HUES6 (cell line): Measurements from ENCODE around the gene USP21.

Source experiments
- H3K27ac ChIP-seq: 2 replicates; pipeline ENCODE4 v1.7.0; 2013; ENCODE audit warnings: low read depth, mild to moderate bottlenecking, low read length, inconsistent platforms
- H3K27me3 ChIP-seq: 2 replicates; pipeline ENCODE4 v1.6.1; 2013; ENCODE audit warnings: low read length; ENCODE audit not compliant: control insufficient read depth, insufficient read depth
- H3K36me3 ChIP-seq: 2 replicates; pipeline ENCODE4 v1.6.1; 2013; ENCODE audit warnings: low read length; ENCODE audit not compliant: control insufficient read depth, insufficient read depth
- H3K4me1 ChIP-seq: 2 replicates; pipeline ENCODE4 v1.6.1; 2013; ENCODE audit warnings: low read length; ENCODE audit not compliant: control insufficient read depth, insufficient read depth
- H3K4me3 ChIP-seq: 2 replicates; pipeline ENCODE4 v1.5.1; 2013; ENCODE audit warnings: low read depth, low read length
- H3K9ac ChIP-seq: one replicate; pipeline ENCODE4 v1.6.1; 2013; ENCODE audit warnings: mild to moderate bottlenecking, low read length
- H3K9me3 ChIP-seq: 2 replicates; pipeline ENCODE4 v1.6.1; 2013; ENCODE audit warnings: low read depth, low read length; ENCODE audit not compliant: control insufficient read depth, insufficient read depth

Gene USP21

DNA sequence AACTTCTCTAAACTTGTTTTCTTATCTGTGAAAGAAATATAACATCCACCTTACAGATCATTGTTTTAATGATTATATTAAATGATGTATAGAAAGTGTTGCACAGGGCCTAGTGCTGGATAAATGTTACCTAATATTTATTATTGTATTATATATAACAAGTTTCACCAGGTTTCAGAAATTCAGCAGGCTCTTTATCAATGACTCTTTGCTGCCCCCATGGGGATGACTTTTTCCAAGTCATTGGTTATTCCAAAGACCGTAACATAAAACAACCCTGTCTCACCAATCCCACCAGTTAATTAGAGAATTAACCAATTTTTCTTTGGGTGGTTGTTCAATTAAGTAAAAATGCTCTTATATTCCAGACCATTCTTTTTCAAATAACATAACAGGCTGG, 19.5 kb upstream of the USP21 start:
- no peak overlapping the region for H3K4me3 ChIP-seq
- H3K27ac ChIP-seq: no peak overlapping the region
- no peaks in the 10 kb centered on the region for H3K9me3 ChIP-seq
- no peaks in the 10 kb centered on the region for H3K36me3 ChIP-seq
- no peaks in the 10 kb centered on the region for H3K4me1 ChIP-seq
- H3K27me3 ChIP-seq: no peaks in the 10 kb centered on the region
- H3K9ac ChIP-seq: no peak overlapping the region

DNA sequence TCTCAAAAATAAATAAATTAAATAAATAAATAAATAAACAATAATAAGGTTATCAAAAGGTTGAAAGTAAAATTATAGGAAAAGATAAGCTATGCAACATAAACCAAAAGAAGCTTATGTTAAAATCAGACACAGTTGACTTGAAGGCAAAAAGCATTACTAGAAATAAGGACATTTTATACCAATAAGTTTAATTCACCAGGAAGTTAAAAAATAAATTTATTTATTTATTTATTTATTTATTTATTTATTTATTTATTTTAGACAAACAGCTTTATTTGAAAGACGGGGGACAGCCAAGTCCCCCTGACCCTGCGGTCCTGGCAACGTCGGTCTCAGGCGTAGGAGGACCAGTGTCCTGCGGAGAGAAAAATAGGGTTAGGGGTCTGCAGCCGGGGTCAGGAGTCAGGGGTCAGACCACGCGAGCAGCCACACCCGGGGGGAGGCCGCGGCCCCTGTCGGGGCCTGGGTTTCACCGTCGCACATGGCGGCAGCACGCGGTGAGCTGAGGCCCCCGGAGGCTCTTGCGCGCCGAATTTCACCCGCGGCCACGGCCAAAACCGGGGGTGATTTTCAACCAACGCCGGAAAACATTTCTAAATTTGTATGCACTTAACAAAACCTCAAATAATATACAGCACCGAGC, 18.4 kb upstream of the USP21 start:
- no peaks in the 10 kb centered on the region for H3K9me3 ChIP-seq
- no peak overlapping the region for H3K4me3 ChIP-seq
- no peak overlapping the region for H3K9ac ChIP-seq
- H3K27me3 ChIP-seq: no peaks in the 10 kb centered on the region
- no peaks in the 10 kb centered on the region for H3K4me1 ChIP-seq
- no peaks in the 10 kb centered on the region for H3K36me3 ChIP-seq
- no peak overlapping the region for H3K27ac ChIP-seq

GRCh38 chr1:161145832-161146231, 13.5 kb upstream of the USP21 start:
- Histone ChIP-seq H3K27ac (no peak overlapping the region), H3K36me3 (no peaks in the 10 kb centered on the region), H3K9me3 (no peaks in the 10 kb centered on the region), H3K9ac (no peak overlapping the region), H3K4me3 (no peak overlapping the region), H3K27me3 (no peaks in the 10 kb centered on the region), H3K4me1 (no peaks in the 10 kb centered on the region)

DNA sequence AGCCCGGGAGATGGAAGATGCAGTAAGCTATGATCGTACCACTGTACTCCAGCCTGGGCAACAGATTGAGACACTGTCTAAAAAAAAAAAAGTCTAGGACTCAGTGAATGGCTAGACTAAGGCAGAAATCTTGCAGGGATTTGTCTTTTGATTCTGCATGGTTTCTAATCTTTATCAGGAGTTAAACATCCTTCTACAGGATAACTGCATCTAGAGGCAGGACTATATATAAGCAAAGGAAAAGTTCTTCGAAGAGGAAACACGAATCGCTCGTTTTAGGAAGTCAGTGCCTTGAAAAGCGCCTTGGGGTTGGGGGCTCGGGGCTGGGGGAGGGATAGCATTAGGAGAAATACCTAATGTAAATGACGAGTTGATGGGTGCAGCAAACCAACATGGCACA, 6.1 kb upstream of the USP21 start:
- peaks cover 8% of the 10 kb centered on the region for H3K36me3 ChIP-seq
- no peaks in the 10 kb centered on the region for H3K4me1 ChIP-seq
- no peaks in the 10 kb centered on the region for H3K9me3 ChIP-seq
- no peak overlapping the region for H3K27ac ChIP-seq
- H3K27me3 ChIP-seq: no peaks in the 10 kb centered on the region
- peak overlapping the region; percentile 81 for H3K4me3 ChIP-seq
- H3K9ac ChIP-seq: no peak overlapping the region

DNA sequence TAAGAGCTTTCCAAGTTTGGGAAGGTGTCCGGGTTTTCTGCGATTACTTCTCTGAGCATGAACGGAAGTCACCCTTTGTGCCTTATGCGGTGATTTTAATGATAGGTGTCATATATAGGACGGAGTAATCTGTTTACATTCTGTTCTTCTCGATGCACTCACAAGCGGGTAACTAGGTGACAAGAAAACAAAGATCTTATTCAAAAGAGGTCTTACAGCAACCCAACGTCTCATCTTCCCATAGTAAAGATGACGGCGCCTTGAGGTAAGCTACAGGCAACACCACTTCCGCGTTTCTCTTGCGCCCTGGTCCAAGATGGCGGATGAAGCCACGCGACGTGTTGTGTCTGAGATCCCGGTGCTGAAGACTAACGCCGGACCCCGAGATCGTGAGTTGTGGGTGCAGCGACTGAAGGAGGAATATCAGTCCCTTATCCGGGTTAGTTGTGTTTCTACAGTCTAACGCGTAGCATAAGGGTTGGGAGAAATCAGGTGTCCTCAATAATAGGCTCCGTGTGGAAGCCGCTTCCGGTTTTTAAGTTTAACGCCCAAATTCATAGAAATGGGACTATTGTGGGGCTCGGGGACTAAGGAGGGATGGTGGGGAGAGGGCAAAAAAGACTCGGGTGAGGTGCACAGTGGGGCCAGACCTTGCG, 5.5 kb upstream of the USP21 start, which contains the start of gene UFC1:
TSS of gene UFC1 (plus strand) at position 297 of the 656 bp plus-strand sequence. CDS start at position 317, 20 bp downstream.
- H3K27me3 ChIP-seq: no peaks in the 10 kb centered on the region
- peaks cover 12% of the 10 kb centered on the region for H3K36me3 ChIP-seq
- H3K27ac ChIP-seq: peak within 1 kb of the TSS; percentile 85
- no peaks in the 10 kb centered on the region for H3K4me1 ChIP-seq
- H3K9me3 ChIP-seq: no peaks in the 10 kb centered on the region
- H3K9ac ChIP-seq: peak within 1 kb of the TSS; percentile 89
- peak within 1 kb of the TSS; percentile 81 for H3K4me3 ChIP-seq

DNA sequence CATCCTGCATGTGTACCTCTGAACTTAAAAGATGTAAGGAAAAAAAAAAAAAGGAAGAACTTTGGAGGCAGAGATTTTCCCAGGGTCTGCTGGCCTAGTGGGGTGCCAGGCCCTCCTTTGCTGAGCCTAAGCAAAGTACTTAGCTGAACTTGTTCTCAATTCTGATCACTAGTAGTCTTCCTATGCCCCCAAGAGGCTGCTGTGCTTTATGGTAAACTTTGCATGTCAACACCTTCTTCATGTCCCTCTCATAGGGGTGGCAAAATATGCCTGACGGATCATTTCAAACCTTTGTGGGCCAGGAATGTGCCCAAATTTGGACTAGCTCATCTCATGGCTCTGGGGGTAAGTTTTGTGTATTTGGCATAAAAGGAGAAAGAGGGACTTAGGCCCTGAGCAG, 1.4 kb upstream of the USP21 start:
- Histone ChIP-seq H3K27ac (no peak overlapping the region), H3K9me3 (no peaks in the 10 kb centered on the region), H3K4me1 (no peaks in the 10 kb centered on the region), H3K4me3 (no peak overlapping the region), H3K36me3 (peaks cover 32% of the 10 kb centered on the region), H3K9ac (no peak overlapping the region), H3K27me3 (no peaks in the 10 kb centered on the region)

DNA sequence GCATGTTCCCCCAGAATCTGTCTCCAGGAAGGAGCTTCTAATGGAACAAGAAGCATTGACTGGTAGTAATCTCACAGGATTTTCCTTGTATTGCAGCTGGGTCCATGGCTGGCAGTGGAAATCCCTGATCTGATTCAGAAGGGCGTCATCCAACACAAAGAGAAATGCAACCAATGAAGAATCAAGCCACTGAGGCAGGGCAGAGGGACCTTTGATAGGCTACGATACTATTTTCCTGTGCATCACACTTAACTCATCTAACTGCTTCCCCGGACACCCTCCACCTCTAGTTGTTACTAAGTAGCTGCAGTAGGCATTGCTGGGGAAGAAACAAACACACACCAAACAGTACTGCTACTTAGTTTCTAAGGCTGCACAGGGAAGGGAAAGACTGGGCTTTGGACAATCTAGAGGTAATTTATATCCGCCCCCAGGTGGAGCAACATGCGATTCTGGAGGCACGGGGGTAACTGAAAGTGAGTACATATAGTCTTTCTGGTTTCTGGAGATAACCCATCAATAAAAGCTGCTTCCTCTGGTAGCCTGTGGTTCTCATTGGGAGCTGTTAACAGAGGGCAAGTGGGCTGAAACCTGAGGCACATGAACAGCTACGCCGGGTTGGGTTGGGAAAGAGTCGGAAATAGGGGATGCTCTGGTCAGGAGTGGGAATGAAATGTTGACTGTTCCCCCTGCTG, 837 bp upstream of the USP21 start:
- no peak overlapping the region for H3K27ac ChIP-seq
- no peaks in the 10 kb centered on the region for H3K4me1 ChIP-seq
- no peaks in the 10 kb centered on the region for H3K9me3 ChIP-seq
- peaks cover 35% of the 10 kb centered on the region for H3K36me3 ChIP-seq
- H3K4me3 ChIP-seq: peak overlapping the region; percentile 68
- peak overlapping the region; percentile 55 for H3K9ac ChIP-seq
- no peaks in the 10 kb centered on the region for H3K27me3 ChIP-seq

DNA sequence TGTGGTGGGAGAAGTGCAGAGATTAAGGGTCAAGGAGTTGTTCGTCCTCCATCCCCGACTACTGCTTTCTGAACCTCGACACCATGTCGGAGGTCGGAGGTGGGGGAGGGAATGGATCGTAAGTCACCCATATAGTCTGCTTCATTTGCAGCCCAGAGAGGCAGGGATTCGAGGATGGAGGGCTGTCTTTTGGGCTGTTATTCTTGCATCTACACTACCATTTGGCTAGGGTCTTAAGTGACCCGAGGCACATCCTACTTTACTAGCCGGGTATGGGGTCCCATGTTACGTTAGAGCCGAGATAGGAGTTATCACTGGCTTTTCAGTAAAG, 578 bp downstream of the USP21 start:
- peak overlapping the region; percentile 84 for H3K27ac ChIP-seq
- peak overlapping the region; percentile 68 for H3K4me3 ChIP-seq
- no peaks in the 10 kb centered on the region for H3K4me1 ChIP-seq
- peaks cover 48% of the 10 kb centered on the region for H3K36me3 ChIP-seq
- H3K9me3 ChIP-seq: no peaks in the 10 kb centered on the region
- H3K9ac ChIP-seq: peak overlapping the region; percentile 77
- no peaks in the 10 kb centered on the region for H3K27me3 ChIP-seq

- H3K27ac ChIP-seq: no peak overlapping the region
- no peaks in the 10 kb centered on the region for H3K9me3 ChIP-seq
- 0 out of 2 replicates have a peak overlapping the region, but pooled peaks have one; percentile 68 for H3K4me3 ChIP-seq
- H3K9ac ChIP-seq: no peak overlapping the region
- no peaks in the 10 kb centered on the region for H3K27me3 ChIP-seq
- H3K36me3 ChIP-seq: peaks cover 51% of the 10 kb centered on the region
- H3K4me1 ChIP-seq: no peaks in the 10 kb centered on the region; the same call in 1 of the 2 replicates
Measured at GRCh38 chr1:161160671-161161145, 1.4 kb downstream of the USP21 start.

DNA sequence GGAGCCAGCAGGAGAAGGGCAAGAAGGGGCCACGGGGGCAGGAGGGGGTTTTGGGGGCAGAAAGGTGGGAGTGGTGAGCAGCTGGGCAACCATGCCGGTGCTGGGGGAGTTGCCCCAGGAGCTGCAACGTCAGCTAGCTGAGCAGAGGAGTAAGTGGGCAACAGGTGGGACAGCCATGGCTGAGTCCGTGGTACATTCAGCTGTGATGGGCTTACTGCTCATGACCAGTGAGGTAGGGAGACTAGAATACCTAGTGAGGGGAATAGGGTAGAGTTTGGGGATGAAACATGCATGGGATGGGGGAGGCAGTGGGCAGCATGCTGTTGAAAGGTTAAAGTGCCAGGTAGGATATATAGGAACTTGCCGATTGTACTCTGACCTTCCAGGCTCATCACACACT, 2.4 kb downstream of the USP21 start:
- no peaks in the 10 kb centered on the region; the same call in 1 of the 2 replicates for H3K4me1 ChIP-seq
- H3K27me3 ChIP-seq: no peaks in the 10 kb centered on the region
- H3K9ac ChIP-seq: no peak overlapping the region
- H3K9me3 ChIP-seq: no peaks in the 10 kb centered on the region
- H3K27ac ChIP-seq: no peak overlapping the region
- no peak overlapping the region for H3K4me3 ChIP-seq
- H3K36me3 ChIP-seq: peaks cover 51% of the 10 kb centered on the region

DNA sequence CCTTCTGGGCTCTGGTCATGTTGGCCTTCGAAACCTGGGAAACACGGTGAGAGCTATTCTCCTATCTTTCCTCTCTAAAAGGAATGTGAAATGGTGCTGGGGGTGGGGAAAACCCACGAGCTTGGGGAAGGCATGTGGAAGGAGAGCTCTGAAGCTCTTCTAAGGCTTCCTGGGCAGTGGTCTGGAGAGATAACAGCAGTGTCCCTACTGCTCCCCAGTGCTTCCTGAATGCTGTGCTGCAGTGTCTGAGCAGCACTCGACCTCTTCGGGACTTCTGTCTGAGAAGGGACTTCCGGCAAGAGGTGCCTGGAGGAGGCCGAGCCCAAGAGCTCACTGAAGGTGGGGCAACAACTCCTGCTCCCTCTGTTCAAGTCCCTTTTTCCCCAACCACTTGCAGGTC, 2.8 kb downstream of the USP21 start:
- H3K4me1 ChIP-seq: peaks cover 3% of the 10 kb centered on the region
- peaks cover 51% of the 10 kb centered on the region for H3K36me3 ChIP-seq
- no peak overlapping the region for H3K4me3 ChIP-seq
- no peak overlapping the region for H3K9ac ChIP-seq
- H3K9me3 ChIP-seq: no peaks in the 10 kb centered on the region
- H3K27ac ChIP-seq: no peak overlapping the region
- no peaks in the 10 kb centered on the region for H3K27me3 ChIP-seq
